Measurements from ENCODE around the gene TH. TPM values are rescaled to one million over a fixed set of nuclear protein-coding genes. Genes with fewer than 3 reads are reported as not detected.

Gene TH
- total and polyA plus RNA-seq, 4 donors, result 0.99 to 8.8 (median 1.3) TPM

DNA sequence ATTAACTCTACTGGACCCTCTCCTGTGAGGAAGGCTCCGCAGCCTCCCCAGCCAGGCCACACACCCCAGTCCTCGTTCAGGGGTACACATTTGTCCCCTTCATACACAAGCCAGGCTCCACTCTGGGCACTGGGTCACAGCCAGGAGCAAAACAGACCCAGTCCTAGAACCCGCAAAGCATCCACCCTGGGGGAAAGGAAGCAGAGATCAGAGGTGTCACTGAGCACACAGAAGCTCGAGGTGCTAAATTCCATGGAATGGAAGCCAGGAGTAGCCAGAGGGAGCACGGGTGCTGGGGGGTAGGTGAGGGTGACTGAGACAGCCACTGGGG, 43.6 kb upstream of the TH start:
- DNase-seq (ENCODE audit: low read depth in 4 of 6, low spot score in 6 of 6), result no peak
- Histone ChIP-seq H3K27ac (ENCODE audit: low read depth, low read length) (no peak overlapping the region), H3K4me3 (ENCODE audit: low read depth, low read length) (no peak overlapping the region), H3K27me3 (ENCODE audit: control insufficient read depth, insufficient read depth, low read length) (peaks cover 3% of the 10 kb centered on the region), H3K9me3 (ENCODE audit: control insufficient read depth, insufficient read depth, low read length) (no peaks in the 10 kb centered on the region), H3K36me3 (ENCODE audit: control insufficient read depth, insufficient read depth, low read length) (peaks cover 2% of the 10 kb centered on the region), H3K4me1 (ENCODE audit: control insufficient read depth, insufficient read depth, low read length) (peaks cover 36% of the 10 kb centered on the region)
- 92% methylated on average over 4 of the region's 5 CpGs for WGBS (ENCODE audit: insufficient coverage)

DNA sequence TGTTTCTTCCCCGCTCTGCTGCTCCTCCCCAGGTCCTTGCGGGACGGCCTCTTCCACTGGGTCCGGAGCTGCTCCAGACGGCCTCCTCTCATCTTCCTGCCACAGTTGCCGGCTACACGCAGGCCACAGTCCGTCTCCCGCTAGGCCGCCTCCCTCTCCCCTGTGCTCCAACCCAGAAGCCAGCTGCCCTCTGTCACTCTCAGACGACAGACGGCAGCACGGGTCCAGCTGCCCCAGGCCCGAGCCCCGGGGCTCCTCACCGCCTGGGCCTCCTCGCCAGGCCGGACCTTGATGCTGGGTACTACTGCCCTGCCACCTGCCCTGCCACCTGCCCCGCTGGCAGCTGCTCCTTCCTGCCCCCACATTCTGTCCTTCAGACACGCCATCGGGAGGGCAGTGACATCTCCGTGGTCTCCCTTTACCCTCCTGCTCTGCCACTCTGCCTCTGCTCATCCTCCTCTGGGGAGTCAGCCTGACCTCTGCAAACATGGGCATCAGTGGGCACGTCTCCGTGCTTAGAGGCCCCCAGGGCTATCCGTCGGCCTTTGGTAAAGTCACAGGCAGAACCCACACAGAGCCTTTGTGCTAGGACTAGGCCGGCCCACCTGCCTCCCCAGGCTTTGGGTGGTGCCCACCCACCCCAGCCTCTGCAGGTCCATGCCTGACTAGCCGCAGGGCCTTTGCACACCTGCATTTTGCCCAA, 43.1 kb upstream of the TH start:
- no peak overlapping the region for H3K4me3 ChIP-seq (ENCODE audit: low read depth, low read length)
- WGBS (ENCODE audit: insufficient coverage), result 73% methylated on average over 28 of the region's 28 CpGs
- H3K9me3 ChIP-seq (ENCODE audit: control insufficient read depth, insufficient read depth, low read length), result no peaks in the 10 kb centered on the region
- H3K36me3 ChIP-seq (ENCODE audit: control insufficient read depth, insufficient read depth, low read length), result peaks cover 2% of the 10 kb centered on the region
- peaks cover 41% of the 10 kb centered on the region for H3K4me1 ChIP-seq (ENCODE audit: control insufficient read depth, insufficient read depth, low read length)
- no peak for DNase-seq (ENCODE audit: low read depth in 4 of 6, low spot score in 6 of 6)
- peaks cover 3% of the 10 kb centered on the region for H3K27me3 ChIP-seq (ENCODE audit: control insufficient read depth, insufficient read depth, low read length)
- H3K27ac ChIP-seq (ENCODE audit: low read depth, low read length), result no peak overlapping the region

DNA sequence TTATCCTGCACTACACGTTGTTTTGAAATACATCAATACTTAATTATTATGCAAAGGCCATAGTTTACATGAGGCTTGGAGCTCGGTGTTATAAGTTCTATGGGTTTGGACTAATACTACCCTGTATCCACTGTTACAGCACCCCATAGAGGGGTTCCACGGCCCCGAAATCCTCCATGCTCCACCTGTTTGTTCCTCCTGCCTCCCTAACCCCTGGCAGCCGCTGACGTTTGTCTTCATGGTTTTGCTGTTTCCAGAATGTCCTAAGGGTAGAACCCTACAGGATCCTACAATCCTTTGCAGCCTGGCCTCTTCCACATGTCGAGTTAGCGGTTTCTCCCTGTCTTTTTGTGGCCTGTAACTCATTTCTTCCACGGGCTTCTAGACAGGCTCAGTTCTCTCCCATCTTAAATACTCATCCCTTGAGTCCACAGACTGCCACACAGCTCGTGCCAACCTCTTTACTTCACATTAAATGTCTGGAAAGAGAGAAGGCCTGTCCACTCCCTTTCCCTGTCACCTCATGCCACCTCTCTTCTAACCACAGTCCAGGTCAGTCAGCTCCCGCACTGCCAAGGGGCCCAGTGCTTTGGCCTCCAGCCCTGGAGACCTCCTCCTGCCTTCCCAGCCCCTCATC, 42.4 kb upstream of the TH start:
- 73% methylated on average over 8 of the region's 11 CpGs for WGBS (ENCODE audit: insufficient coverage)
- H3K4me3 ChIP-seq (ENCODE audit: low read depth, low read length), result no peak overlapping the region
- H3K27ac ChIP-seq (ENCODE audit: low read depth, low read length), result no peak overlapping the region
- peaks cover 2% of the 10 kb centered on the region for H3K36me3 ChIP-seq (ENCODE audit: control insufficient read depth, insufficient read depth, low read length)
- no peaks in the 10 kb centered on the region for H3K9me3 ChIP-seq (ENCODE audit: control insufficient read depth, insufficient read depth, low read length)
- H3K27me3 ChIP-seq (ENCODE audit: control insufficient read depth, insufficient read depth, low read length), result peaks cover 3% of the 10 kb centered on the region
- H3K4me1 ChIP-seq (ENCODE audit: control insufficient read depth, insufficient read depth, low read length), result peaks cover 48% of the 10 kb centered on the region
- peak in 1 of 6 donors; percentile 12 for DNase-seq (ENCODE audit: low read depth in 4 of 6, low spot score in 6 of 6)

DNA sequence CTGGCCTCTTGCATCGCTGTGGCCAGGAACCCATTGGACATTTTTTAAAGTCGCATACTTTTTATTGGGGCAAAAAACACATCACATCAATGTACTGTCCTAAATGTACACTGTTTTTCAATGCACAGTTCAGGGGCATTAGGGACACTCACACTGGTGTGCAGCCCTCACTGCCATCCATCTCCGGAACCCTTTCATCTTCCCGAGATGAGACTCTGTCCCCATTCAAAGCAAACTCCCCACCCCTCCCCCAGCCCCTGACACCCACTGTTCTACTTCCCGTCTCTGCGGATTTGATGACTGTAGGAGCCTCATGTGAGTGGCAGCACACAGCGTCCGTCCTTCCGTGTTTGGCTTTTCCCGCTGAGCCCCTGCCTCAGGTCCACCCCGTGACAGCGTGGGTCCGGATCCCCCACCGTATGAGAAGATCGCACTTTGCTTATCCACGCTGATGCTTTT, 41.8 kb upstream of the TH start:
- H3K4me1 ChIP-seq (ENCODE audit: control insufficient read depth, insufficient read depth, low read length), result peaks cover 54% of the 10 kb centered on the region
- 50% methylated on average over 11 of the region's 16 CpGs for WGBS (ENCODE audit: insufficient coverage)
- H3K4me3 ChIP-seq (ENCODE audit: low read depth, low read length), result no peak overlapping the region
- peak in 1 of 6 donors; percentile 18 for DNase-seq (ENCODE audit: low read depth in 4 of 6, low spot score in 6 of 6)
- peaks cover 2% of the 10 kb centered on the region for H3K36me3 ChIP-seq (ENCODE audit: control insufficient read depth, insufficient read depth, low read length)
- H3K9me3 ChIP-seq (ENCODE audit: control insufficient read depth, insufficient read depth, low read length), result no peaks in the 10 kb centered on the region
- no peak overlapping the region for H3K27ac ChIP-seq (ENCODE audit: low read depth, low read length)
- peaks cover 3% of the 10 kb centered on the region for H3K27me3 ChIP-seq (ENCODE audit: control insufficient read depth, insufficient read depth, low read length)

DNA sequence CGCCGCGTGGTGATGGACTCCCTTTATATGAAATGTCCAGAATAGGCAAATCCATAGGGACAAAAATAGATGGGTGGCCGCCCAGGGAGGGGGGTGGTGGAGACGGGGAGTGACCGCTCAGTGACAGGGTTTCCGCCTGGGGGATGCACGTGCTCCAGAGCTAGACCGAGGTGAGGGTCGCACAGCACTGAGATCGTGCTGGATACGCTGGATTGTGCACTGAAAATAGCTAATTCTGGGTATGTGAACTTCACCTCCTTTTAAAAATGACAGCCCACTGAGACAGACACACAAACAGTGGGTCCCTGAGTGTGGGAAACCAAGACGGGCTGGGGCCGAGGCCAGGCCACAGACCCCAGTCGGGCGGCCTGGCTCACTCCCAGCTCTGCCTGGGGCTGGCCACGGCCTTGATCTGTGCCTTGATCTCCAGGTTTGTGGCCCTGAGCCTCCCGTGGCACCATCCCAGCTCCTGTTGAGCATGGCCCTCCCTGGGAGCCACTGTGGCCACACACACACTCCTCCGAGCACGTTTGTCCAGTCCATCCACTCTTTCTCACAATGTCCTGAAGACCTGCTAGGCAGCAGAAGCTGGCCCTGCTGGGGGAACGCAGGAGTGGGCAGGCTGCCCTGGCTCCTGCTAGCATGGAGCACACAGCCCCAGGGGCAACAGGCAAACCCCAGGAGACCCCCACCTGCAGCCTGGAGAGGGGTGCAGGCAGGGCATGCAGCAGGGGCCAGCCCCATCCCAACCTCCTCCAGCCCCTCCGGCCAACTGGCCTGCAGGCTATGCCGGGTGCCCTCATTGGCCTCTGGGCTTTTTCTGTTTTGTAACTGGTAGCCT, 41.0 kb upstream of the TH start:
- peaks cover 2% of the 10 kb centered on the region for H3K36me3 ChIP-seq (ENCODE audit: control insufficient read depth, insufficient read depth, low read length)
- H3K4me3 ChIP-seq (ENCODE audit: low read depth, low read length), result no peak overlapping the region
- DNase-seq (ENCODE audit: low read depth in 4 of 6, low spot score in 6 of 6), result no peak
- no peak overlapping the region for H3K27ac ChIP-seq (ENCODE audit: low read depth, low read length)
- H3K4me1 ChIP-seq (ENCODE audit: control insufficient read depth, insufficient read depth, low read length), result peaks cover 57% of the 10 kb centered on the region
- peaks cover 3% of the 10 kb centered on the region for H3K27me3 ChIP-seq (ENCODE audit: control insufficient read depth, insufficient read depth, low read length)
- WGBS (ENCODE audit: insufficient coverage), result 65% methylated on average over 8 of the region's 23 CpGs
- H3K9me3 ChIP-seq (ENCODE audit: control insufficient read depth, insufficient read depth, low read length), result no peaks in the 10 kb centered on the region

DNA sequence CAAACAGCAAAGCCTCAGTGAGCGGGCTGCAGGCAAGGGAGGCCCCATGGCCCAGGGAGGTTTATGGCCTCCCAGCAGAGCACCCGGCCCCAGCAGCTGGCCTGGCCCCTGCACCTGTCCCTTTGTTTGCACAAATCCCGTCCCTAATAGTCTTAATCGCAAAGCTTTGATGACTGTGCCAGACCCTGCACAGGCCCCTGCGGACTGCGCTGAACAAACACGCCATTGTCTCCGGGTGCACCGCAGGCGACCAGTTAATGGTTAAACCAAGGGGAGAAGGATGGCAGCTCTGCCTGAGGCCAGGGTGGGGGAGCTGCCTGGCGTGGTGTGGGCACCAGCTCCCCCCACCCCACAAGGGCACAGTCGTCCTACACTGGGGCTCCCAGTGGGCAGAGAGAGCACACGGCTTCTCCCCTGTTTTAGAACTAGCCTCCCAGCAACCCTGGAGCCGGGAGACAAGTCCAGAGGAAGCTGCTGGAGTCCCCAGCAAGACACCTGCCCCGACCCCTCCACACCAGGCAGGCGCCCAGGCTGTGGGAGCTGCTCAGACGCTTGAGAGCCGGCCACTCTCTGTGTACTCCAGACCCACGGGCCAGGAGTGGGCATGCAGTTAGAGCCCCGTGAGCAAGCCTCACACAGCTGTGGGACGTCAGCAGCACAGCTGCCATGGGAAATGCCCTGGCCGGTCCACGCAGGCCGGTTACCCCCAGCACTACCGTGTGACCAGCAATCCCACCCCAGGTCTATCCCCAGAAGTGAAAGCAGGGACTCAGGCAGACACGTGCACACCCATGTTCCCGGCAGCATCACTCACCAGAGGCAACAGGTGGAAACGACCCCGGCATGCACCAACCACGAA, 39.7 kb upstream of the TH start:
- H3K36me3 ChIP-seq (ENCODE audit: control insufficient read depth, insufficient read depth, low read length), result peaks cover 2% of the 10 kb centered on the region
- H3K27ac ChIP-seq (ENCODE audit: low read depth, low read length), result peak overlapping the region; percentile 15
- peaks cover 57% of the 10 kb centered on the region for H3K4me1 ChIP-seq (ENCODE audit: control insufficient read depth, insufficient read depth, low read length)
- no peaks in the 10 kb centered on the region for H3K9me3 ChIP-seq (ENCODE audit: control insufficient read depth, insufficient read depth, low read length)
- peaks cover 3% of the 10 kb centered on the region for H3K27me3 ChIP-seq (ENCODE audit: control insufficient read depth, insufficient read depth, low read length)
- peak in 2 of 6 donors; percentile 62 to 76 for DNase-seq (ENCODE audit: low read depth in 4 of 6, low spot score in 6 of 6)
- WGBS (ENCODE audit: insufficient coverage), result 41% methylated on average over 26 of the region's 30 CpGs
- H3K4me3 ChIP-seq (ENCODE audit: low read depth, low read length), result no peak overlapping the region

DNA sequence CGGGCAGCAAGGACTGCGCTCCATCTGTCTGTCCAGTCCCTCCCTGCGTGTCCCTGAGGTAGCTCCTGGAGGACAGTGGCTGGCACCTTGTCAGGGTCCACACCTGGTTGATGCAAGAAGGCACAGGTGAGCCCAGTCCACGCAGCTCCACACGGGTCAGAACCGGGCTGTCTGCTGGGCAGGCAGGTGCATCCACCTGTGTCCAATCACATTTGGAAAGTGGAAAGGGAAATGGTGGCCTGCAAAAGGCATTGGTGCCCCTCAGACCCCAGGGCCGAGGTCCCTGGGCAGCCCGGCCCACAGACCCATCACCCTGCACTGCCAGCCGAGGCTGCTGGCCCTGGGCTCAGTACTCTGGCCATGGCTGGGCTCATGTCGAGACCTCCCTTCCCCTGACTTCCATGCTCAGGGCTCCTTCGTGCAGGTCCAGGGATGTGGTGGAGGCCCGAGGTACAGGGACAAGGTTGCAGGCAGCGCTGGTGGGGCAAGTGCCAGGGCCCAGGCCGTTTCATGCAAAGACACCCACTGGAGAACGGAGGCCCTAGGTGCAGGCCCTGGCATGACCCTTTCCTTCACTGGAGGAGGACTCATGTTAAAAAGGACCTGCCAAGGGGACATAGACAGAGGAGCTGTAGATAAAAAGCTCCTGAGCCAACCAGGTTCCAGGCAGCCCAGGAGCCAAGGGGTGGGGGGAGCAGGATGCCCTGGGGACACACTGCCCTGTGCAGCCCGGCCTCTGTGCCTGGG, 38.9 kb upstream of the TH start:
- no peak for DNase-seq (ENCODE audit: low read depth in 4 of 6, low spot score in 6 of 6)
- Histone ChIP-seq H3K27me3 (ENCODE audit: control insufficient read depth, insufficient read depth, low read length) (peaks cover 3% of the 10 kb centered on the region), H3K4me1 (ENCODE audit: control insufficient read depth, insufficient read depth, low read length) (peaks cover 57% of the 10 kb centered on the region), H3K9me3 (ENCODE audit: control insufficient read depth, insufficient read depth, low read length) (no peaks in the 10 kb centered on the region), H3K4me3 (ENCODE audit: low read depth, low read length) (no peak overlapping the region), H3K36me3 (ENCODE audit: control insufficient read depth, insufficient read depth, low read length) (no peaks in the 10 kb centered on the region), H3K27ac (ENCODE audit: low read depth, low read length) (no peak overlapping the region)
- WGBS (ENCODE audit: insufficient coverage), result 72% methylated on average over 14 of the region's 16 CpGs

DNA sequence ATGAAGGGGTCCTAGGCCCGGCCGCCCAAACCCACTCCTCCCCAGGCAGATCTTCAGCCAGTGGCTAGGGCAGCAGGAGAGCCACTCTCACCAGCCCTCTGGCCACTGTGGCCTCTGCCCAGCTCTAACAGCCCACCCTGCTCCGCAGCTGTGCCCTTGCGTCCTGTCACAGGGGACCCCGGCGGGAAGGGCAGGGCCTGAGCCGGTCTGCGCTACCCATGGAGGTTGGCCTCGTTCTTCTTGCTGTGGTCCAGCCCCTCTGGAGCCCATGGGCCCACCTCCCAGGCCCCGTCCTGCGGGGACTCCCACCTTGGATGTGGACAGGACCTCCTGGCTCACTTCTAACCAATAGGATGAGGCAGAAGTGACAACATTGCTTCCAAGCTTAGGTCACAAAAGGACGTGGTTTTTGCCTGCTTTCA, 38.3 kb upstream of the TH start:
- Histone ChIP-seq H3K36me3 (ENCODE audit: control insufficient read depth, insufficient read depth, low read length) (no peaks in the 10 kb centered on the region), H3K4me3 (ENCODE audit: low read depth, low read length) (no peak overlapping the region), H3K27me3 (ENCODE audit: control insufficient read depth, insufficient read depth, low read length) (peaks cover 3% of the 10 kb centered on the region), H3K4me1 (ENCODE audit: control insufficient read depth, insufficient read depth, low read length) (peaks cover 56% of the 10 kb centered on the region), H3K9me3 (ENCODE audit: control insufficient read depth, insufficient read depth, low read length) (no peaks in the 10 kb centered on the region), H3K27ac (ENCODE audit: low read depth, low read length) (no peak overlapping the region)
- 77% methylated on average over 10 of the region's 12 CpGs for WGBS (ENCODE audit: insufficient coverage)
- DNase-seq (ENCODE audit: low read depth in 4 of 6, low spot score in 6 of 6), result no peak

Measured in spinal cord (tissue), 10 donors.